HG02884 (cell line): ENCODE data around the gene LRRC71.

Source experiments
- ATAC-seq: cut with Tn5 transposase; IDR thresholded peaks from one replicate; pipeline ENCODE4 v1.9.1; 2021; ENCODE audit warnings: mild to moderate bottlenecking, moderate library complexity; ENCODE audit not compliant: unreplicated experiment

LRRC71 gene

GRCh38 chr1:156945881-156946661, 25.6 kb downstream of the LRRC71 start:
- no peak for ATAC-seq

- ATAC-seq, result no peak
Measured at GRCh38 chr1:156947127-156947526, 26.7 kb downstream of the LRRC71 start.

GRCh38 chr1:156947818-156948525, 27.5 kb downstream of the LRRC71 start:
- no peak for ATAC-seq

- no peak for ATAC-seq
Measured at GRCh38 chr1:156948708-156949107, 28.3 kb downstream of the LRRC71 start.

- ATAC-seq, result no peak
Measured at GRCh38 chr1:156949127-156949526, 28.7 kb downstream of the LRRC71 start.

GRCh38 chr1:156951371-156951770, 30.9 kb downstream of the LRRC71 start:
- no peak for ATAC-seq

- no peak for ATAC-seq
Measured at GRCh38 chr1:156953571-156953970, 33.1 kb downstream of the LRRC71 start.

GRCh38 chr1:156956333-156956732, 35.9 kb downstream of the LRRC71 start:
- no peak for ATAC-seq

GRCh38 chr1:156957634-156958033, 37.2 kb downstream of the LRRC71 start:
- no peak for ATAC-seq

- no peak for ATAC-seq
Measured at GRCh38 chr1:156958247-156958714, 37.8 kb downstream of the LRRC71 start.

GRCh38 chr1:156959414-156959813, 39.0 kb downstream of the LRRC71 start:
- ATAC-seq, result no peak

- no peak for ATAC-seq
Measured at GRCh38 chr1:156959925-156960324, 39.5 kb downstream of the LRRC71 start.

- no peak for ATAC-seq
Measured at GRCh38 chr1:156961709-156962108, 41.3 kb downstream of the LRRC71 start.

- ATAC-seq, result no peak
Measured at GRCh38 chr1:156963621-156964020, 43.2 kb downstream of the LRRC71 start.

- no peak for ATAC-seq
Measured at GRCh38 chr1:156964441-156964840, 44.0 kb downstream of the LRRC71 start.

GRCh38 chr1:156969496-156969895, 49.1 kb downstream of the LRRC71 start:
- no peak for ATAC-seq

- no peak for ATAC-seq
Measured at GRCh38 chr1:156970017-156970416, 49.6 kb downstream of the LRRC71 start.

- no peak for ATAC-seq
Measured at GRCh38 chr1:156973417-156973816, 53.0 kb downstream of the LRRC71 start.

GRCh38 chr1:156975084-156975483, 54.7 kb downstream of the LRRC71 start:
- no peak for ATAC-seq

- ATAC-seq, result no peak
Measured at GRCh38 chr1:156980551-156980950, 60.1 kb downstream of the LRRC71 start.
